OCI-LY3 (cell line): ENCODE results near the gene WRNIP1.

ENCODE experiments used
- CTCF ChIP-seq: fragments of 200-600, 300-600 bp; sonication (generic); IDR thresholded peaks from 2 replicates; pipeline ENCODE4 v1.5.1; 2014; ENCODE audit warnings: antibody characterized with exemption, low read length, low read depth
- EZH2phosphoT487 ChIP-seq: fragments of 200-600 bp; shearing (Covaris generic); IDR thresholded peaks from 2 replicates; pipeline ENCODE4 v1.6.1; 2018; ENCODE audit warnings: antibody characterized with exemption, mixed run types, low read depth

- TF ChIP-seq CTCF: no peak
- no peak for TF ChIP-seq EZH2phosphoT487
These were observed 41.5 kb downstream of the WRNIP1 start for GRCh38 chr6:2806644-2807043.
